Stimulated activated CD4-positive, alpha-beta T cell treated with anti-CD3 and anti-CD28 coated beads, TNF-alpha, amount 100 ng/mL, for 24 hours (primary cell): ENCODE measurements around the gene TRIM73.
"Not testable (repeated sequence)": the region's sequence is repeated elsewhere in the genome, so short reads cannot be mapped to it uniquely, and the experiment has no call there.

Experiments used
- DNase-seq, 3 experiments: peaks; one replicate each; pipeline ENCODE4 v3.0.0-alpha.2; 2020; ENCODE audit warnings: low read depth in 3 of 3

Gene TRIM73

DNA sequence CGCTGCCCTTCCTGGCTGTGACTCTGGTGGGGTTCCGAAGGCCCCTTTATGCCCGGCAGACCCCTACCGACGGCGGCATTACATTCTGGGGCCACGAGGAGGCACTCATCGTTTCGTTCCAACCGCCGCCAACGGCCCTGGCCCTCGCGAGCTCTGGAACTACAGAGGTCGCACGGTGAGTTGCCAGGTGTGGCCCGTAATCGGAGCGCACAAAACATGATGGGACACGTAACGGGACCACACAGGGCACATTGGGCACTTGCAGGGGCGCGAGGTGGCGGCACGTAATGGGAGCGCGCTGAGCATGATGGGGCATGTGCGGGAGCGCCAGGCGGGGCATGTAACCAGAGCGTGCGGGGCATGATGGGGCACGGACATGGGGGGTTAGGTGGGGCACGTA, at the start of gene TRIM73:
TSS of gene TRIM73 (plus strand) at position 301 of the 400 bp plus-strand sequence. CDS start 3,305 bp downstream, outside the sequence.
- DNase-seq: not testable (repeated sequence)

DNA sequence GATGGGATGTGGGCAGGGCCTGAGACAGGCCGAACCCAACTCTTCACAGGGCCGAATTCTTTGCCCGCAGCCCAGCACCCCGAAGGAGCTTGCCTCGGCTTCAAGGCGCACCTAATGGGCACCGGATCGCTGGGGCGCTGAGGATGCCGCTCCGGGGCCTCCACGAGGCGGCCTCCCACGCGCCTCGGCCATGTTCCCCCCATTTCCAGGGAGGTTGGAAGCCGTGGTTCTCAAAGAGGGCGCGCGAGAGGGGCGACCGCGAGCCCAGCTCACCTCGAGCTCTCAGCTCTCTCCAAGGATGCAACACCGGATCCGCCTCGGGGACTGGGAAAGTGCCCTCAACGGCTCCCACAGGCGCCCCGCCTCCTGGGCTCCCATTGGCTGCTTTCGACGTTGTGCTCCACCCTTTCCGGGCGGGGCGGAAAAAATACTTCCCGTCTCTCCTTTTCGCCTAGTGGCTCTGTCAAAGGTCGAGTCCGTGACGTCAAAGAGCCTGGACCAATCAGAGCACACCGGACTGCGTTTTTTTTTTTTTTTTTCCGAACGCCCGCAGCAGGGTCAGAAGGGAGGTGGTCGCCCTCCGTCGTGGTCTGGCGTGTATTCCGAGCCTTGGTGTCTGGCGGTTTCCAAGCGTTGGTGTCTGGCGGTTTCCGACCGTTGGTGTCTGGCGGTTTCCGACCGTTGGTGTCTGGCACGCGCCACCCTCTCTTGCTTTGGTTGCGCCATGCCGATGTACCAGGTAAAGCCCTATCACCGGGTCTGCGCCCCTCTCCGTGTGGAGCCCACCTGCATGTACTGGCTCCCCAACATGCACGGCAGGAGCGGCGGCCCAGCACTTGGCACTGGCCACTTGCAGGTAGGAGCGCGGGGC, 36.5 kb upstream of the TRIM73 start:
- DNase-seq: peak in 2 of 3 experiments; percentile 0 to 44

DNA sequence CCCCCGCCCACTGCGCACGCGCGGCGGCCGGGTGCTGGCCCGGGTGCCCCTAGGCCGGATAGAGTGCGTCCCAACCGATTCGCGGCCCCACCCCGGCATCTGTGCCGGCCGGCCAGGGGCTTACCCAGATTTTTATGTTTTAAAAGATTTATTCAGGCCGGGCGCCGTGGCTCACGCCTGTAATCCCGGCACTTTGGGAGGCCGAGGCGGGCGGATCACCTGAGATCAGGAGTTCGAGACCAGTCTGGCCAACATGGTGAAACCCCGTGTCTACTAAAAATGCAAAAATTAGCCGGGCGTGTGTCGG, 35.9 kb upstream of the TRIM73 start:
- DNase-seq: not testable (repeated sequence)

DNA sequence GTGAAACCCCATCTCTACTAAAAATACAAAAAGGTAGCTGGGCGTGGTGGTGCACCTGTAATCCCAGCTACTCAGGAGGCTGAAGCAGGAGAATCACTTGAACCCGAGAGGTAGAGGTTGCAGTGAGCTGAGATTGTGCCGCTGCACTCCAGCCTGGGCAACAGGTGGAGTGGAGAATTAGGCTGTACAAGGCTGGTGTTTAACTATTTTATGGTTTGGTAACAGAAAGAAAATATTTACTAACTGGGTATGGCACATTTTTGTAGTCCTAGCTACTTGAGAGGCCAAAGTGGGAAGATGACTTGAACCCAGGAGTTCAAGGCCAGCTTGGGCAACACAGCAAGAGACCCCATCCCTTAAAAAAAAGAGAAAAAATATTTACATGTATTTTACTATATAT, 31.4 kb upstream of the TRIM73 start:
- not testable (repeated sequence) for DNase-seq

DNA sequence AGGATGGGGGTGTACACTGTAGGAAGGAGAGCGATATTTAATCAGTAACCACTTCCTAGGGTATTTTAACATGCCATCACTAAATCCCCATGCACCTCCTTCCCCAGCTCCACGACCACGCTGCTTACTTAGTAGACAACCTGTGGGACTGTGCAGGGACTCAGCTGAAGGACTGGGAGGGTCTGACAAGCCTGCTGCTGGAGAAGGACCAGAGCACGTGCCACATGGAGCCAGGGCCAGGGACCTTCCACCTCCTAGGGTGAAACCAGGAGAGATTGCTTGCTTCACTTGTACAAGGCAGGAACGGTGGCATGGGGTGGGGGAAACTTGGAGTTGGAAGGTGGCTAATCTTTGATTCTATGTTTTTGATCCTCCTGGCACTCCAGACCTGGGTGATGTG, 28.8 kb upstream of the TRIM73 start:
- DNase-seq: not testable (repeated sequence)

DNA sequence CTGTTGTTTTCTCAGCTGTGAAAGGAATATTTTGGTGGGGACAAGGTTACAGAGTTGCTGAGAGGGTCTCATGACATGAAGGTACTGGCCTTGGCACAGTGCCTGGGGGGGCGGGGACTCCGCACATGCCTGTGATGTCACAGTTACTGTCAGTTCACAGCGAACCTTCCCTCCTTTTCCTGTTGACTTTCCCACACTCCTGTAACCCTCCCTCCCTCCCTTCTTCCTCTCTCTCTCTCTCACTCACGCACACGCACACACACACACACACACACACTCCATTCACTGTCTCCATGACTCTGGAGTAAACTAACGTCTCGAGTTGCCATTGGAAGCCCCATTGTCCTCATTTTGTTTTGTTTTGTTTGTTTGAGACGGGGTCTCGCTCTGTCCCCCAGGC, 28.1 kb upstream of the TRIM73 start:
- not testable (repeated sequence) for DNase-seq

DNA sequence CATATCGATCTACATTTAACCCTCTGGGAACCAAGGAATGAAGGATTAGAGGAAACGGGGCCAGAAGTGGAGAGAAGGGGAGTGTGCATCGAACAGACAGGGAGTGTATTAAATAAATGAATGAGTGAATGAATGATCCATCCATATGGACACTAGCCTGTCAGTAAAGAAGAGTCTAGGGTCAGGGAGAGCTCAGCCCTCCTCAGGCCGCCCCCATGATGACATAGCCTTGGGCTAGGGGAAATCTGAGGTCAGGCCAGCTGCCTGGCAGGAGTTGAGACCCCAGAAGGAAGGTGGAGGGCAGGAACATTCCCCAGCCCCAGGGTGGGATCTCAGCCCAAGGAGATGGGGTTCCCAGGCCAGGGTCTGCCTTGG, 21.3 kb upstream of the TRIM73 start:
- not testable (repeated sequence) for DNase-seq

DNA sequence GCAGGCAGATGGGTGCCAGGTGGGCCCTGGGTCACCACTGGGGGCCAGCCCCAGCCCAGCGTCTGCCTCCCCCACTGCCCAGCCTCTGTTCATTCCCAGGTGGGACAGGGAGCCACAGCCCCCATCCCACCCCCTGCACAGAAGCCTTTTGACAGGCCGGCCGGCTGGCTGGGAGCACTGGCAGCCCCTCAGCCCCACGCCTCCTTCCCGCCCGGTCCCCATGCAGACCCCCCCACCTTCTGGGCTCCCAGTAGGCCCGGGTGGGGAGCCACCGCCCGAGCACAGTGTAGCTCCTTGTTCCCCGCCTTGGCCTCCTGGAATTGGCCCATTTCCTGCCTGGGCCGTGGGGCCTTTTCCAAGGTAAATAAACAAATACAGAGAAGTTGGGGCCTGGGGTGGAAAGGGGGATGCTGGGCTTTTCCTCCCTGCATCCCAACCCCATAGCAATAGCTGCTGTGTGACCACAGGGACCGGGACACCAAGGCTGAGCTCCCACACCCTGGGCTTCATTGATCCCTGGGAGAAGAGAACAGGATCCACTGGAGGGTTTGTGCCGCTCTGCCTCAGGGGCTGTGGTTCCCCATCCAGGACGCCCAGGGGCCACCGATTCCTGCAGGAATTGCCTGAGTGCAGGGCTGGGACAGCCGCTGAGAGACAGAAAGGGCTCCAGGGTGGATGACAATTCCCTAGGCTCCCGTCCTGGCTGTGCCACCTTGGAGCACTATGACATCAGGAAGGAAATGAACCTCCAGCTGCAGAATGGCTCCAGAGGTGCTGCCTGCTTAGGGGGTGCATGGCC, 20.7 kb upstream of the TRIM73 start:
- not testable (repeated sequence) for DNase-seq

DNA sequence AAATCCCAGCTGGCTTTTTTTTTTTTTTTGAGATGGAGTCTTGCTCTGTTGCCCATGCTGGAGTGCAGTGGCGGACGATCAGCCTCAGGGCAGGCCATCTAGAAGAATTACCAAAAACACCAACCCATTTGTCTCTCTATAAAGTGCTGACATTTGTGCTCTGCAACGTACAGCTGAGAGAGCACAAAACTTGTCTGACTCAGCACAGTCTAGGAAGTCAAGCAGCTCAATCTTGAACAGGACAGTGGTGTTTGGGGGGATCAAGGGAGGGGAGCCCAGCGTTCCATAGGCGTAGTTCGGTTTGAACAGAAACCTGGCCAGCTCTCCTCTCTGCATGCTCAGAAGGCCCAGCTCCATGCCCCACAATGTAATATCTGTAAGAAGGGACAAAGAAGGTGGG, 2.2 kb upstream of the TRIM73 start:
- DNase-seq: not testable (repeated sequence)

DNA sequence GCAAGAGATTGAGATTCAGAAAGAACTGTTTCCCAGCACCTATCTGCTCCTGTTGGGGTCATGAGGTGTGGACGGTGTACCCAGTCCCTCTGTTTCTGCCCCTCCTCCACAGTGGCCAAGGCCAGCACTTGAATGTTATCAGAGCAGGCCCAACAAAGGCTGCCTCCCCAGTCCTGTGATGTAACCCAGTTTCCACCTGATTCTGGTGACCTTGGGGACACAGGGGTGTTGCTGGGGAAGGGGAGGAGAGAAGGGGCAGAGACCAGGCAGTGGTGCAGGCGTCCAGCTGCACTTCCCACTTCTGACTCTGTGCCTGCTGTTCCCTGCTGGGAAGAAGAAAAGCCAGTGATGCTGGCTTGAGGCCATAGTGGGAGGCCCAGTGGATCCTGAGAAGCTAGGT, 2.4 kb downstream of the TRIM73 start:
- not testable (repeated sequence) for DNase-seq

DNA sequence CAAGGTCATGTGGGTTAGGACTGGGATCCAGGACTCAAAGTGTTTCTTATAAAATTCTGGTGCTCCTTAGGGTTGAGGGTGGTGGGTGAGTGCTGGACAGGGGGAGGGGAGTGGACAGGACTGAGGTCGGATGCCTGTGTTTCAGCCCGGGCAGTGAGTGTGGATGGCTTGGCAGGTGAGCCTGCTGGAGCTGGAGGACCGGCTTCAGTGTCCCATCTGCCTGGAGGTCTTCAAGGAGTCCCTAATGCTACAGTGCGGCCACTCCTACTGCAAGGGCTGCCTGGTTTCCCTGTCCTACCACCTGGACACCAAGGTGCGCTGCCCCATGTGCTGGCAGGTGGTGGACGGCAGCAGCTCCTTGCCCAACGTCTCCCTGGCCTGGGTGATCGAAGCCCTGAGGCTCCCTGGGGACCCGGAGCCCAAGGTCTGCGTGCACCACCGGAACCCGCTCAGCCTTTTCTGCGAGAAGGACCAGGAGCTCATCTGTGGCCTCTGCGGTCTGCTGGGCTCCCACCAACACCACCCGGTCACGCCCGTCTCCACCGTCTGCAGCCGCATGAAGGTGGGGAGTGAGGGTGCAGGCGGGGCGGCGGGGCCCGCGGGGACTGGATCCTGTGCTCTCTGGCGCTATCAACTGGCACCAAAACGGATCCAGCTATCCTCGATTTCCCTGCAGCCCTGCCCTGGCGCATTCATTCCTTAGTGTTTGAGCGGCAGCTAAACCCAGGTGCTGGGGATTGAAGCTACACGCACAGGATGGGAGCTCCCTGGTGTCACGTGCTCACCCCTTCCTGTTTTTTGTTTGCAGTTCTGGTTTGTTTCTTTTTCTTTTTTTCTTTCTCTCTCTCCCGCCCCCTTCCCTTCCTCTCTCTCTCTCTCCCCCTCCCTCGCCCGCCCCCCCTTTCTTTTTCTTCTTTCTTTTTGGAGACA, 3.6 kb downstream of the TRIM73 start:
- not testable (repeated sequence) for DNase-seq

DNA sequence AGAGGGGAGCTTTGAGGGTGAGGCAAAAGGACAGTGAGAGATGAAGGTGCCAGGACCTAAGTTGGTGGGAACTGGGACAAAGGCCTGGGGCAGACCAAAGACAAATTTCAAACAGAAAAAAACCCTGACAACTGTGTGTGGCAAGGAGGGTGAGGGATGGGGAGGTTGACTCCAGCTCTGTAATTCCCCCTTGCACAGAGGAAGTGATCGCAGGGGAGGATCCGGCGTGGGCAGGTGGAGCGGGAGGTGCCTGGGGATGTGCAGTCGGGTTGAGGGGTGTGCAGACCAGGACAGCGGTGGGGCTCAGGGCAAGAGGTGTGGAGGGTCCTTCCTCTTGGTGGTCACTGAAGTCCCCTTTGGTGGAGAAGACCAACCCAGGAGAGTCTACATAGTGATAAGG, 5.1 kb downstream of the TRIM73 start:
- DNase-seq: not testable (repeated sequence)

DNA sequence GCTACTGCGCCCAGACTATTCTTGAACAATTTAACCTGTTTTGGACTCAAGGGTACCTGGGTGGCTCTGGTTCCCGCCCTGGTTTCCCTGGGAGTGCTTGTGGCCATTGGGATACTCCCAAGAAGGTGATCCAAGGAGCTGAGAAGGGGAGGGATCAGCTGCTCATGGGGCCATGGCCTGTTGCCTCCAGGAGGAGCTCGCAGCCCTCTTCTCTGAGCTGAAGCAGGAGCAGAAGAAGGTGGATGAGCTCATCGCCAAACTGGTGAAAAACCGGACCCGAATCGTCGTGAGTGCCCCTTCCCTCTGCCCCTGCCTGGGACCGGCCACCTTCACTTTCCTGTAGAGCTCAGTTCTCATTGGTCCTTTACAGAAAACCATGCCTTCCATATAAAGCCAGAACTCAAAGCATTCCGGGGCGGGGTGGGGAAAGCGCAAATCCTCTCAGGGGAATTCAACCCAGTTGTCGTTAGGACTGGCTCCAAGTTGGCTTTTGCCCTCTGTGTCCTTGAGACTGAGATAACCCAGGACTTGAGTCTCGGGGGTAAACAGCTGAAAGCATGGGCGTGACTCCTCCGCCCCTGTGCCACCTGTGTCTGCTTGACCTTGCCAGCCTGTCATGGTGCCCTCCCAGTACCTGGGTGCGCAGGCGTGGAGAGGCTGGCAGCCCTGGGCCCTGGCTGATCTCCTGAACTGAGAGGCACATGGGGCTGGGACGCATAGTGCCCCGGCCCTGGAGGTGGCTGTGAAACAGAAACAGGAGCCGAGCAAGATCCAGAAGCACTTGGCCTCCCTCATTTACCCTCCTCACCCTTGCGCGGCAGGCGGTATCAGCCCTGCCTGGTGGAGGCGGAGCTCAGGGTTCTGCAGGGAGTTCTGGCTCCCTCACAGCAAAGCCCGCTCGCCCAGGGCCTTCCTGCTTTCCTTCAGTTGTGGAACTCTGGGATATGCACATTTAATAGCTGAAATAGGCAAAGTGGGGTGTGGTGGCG, 8.3 kb downstream of the TRIM73 start:
- DNase-seq: not testable (repeated sequence)

DNA sequence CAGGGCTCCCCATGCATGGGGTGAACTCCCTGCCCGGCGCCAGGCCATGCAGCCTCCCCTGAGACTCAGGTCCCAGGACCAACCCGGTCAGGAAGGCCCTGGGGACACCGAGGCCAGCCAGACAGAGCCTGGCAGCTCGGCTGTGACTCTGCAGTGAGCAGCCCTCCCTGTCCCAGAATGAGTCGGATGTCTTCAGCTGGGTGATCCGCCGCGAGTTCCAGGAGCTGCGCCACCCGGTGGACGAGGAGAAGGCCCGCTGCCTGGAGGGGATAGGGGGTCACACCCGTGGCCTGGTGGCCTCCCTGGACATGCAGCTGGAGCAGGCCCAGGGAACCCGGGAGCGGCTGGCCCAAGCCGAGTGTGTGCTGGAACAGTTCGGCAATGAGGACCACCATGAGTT, 9.2 kb downstream of the TRIM73 start:
- DNase-seq: not testable (repeated sequence)

DNA sequence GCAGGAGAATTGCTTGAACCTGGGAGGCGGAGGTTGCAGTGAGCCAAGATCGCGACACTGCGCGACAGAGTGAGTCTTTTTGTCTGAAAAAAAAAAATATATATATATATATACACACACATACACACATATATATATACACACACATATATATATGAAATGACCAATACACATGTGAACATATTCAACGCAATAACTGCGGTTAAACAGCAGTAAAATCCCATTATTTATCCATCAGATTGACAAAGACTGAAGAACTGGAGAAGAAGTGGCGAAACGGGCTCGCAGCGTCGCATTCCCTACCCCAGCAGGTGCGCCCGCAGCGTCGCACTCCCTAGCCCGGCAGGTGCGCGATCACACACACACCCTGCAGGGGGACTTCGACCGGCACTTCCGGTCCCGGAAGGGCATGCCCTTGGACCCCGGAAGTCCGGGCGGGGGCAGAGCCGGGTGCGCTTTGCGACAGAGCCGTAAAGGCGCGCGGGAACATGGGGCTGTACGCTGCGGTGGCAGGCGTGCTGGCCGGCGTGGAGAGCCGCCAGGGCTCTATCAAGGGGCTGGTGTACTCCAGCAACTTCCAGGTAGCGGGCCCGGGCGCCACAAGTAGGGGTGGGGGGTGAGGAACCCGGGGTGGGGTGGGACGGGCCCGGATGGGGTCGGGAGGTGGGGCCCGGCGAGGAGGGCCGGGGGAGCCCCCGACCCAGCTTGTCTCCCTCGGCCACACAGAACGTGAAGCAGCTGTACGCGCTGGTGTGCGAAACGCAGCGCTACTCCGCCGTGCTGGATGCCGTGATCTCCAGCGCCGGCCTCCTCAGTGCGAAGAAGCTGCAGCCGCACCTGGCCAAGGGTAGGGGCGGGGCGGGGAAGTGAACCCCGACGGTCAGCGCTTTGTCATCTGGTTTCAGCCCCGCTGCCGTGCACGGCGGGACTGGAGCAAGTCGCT, 14.7 kb downstream of the TRIM73 start:
- not testable (repeated sequence) for DNase-seq

DNA sequence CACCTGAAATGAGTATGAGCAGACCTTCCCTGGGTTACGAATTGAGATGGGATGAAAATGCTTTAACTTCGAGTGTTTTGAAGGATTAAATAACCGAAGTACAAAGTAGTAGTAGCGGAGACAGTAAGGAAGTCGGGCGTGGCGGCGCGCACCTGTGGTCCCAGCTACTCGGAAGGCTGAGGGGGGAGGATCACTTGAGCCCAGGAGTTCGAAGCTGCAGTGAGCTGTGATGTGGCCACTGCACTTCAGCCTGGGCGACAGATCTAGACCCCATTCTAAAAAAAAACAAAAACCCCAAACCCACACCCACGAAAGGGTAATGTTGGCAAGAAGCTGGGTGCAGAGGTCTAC, 15.4 kb downstream of the TRIM73 start:
- DNase-seq: not testable (repeated sequence)

DNA sequence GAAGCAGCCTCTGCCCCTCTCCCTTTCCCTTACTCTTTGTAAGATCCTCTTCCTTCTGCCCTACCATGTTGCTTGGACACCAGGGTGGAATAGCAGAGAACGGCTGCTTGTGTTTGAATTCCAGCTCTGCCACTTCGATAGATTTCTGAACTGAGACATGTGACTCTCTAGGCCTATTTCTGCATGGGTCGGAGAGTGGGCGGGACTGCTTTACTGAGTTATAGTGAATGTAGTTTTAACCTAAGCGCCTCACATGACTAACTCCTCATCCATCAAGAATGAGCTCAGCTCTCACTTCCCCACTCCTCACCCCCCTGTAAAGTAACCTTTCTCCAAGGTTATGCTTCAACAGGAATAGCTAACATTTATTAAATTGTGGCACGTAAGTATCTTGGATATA, 18.8 kb downstream of the TRIM73 start:
- not testable (repeated sequence) for DNase-seq

DNA sequence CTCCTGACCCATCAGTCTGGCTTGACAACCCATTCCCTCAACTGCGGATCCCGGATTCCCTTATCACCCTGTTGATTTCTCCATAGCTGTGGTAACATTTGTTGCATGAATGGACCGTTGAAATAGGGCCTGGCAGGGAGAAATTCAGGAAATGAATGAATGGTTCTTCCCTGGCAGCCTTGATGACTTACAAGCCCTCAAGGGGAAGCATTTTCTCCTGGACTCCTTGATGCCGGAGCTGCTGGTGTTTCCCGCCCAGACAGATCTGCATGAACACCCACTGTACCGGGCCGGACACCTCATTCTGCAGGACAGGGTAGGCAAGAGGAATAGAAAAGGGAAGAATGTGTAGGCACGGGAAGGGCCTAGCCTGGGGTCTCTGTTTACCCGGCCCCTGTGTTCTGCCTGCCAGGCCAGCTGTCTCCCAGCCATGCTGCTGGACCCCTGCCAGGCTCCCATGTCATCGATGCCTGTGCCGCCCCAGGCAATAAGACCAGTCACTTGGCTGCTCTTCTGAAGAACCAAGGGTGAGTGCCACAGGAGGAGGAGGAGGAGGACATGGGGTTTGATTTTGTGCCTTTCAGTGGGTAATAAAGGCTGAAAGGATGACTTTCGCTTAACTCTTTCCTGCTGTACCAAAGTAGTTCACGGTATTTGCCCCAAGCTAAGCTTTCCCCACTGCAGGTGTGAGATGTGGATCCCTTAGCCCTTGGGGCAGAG, 19.4 kb downstream of the TRIM73 start:
- DNase-seq: not testable (repeated sequence)

DNA sequence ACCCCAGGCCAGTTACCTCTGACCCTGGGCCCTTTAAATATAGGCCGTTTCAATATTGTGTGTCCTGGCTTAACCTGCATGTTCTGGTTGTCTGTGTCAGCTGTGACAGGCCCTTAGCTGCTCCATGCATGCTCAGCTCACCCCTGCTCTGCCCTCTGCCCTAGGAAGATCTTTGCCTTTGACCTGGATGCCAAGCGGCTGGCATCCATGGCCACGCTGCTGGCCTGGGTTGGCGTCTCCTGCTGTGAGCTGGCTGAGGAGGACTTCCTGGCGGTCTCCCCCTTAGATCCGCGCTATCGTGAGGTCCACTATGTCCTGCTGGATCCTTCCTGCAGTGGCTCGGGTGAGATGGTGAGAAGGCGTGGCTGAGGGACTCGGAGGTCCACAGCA, 20.0 kb downstream of the TRIM73 start:
- not testable (repeated sequence) for DNase-seq
